HG03060 (cell line): ENCODE data around the gene BCL11A.

Experiments
- ATAC-seq: cut with Tn5 transposase; IDR thresholded peaks from one replicate; pipeline ENCODE4 v1.9.1; 2021; ENCODE audit warnings: low read depth, moderate number of reproducible peaks; ENCODE audit not compliant: unreplicated experiment

BCL11A gene

DNA sequence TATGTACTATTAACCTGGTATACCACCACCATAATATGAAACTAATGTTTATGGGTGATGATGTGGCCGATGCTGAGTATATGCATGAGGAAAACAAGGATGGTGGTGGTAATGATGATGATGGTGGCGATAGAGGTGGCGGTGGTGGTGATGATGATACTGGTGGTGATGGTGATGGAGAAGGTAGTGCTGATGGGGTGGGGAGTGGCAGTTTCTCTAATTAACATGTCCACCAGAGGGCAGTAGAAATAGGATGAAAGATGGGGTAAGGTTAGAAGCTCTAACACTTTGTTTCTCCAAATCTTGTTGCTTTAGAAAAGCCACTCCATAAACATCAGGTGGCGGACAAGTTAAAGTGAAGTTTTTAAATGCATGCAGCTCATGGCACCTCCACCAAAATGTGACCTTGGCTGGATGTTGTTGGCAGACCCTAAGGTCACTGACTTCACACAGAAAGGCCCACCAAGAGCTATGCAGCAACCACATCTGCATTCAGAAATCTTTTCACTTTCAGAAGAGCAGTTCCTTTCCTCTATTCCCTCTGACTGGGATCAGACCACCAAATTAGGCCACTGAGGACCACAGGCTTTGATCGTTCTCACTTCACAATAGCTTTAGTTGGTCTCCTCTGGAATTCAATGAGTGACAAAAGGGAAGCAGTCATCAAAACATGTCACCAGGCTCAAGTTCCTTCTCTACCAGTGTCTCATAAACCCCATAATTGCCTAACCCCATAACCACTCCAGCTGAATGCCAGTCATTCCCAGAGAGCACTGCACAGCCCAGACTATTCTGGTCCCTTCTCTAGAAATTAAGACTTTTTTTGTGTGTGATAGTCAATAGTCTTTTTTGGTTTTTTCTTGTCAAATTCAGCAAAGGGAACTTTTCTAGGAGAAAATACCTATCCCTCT, 7.5 kb upstream of the BCL11A start:
- no peak for ATAC-seq

DNA sequence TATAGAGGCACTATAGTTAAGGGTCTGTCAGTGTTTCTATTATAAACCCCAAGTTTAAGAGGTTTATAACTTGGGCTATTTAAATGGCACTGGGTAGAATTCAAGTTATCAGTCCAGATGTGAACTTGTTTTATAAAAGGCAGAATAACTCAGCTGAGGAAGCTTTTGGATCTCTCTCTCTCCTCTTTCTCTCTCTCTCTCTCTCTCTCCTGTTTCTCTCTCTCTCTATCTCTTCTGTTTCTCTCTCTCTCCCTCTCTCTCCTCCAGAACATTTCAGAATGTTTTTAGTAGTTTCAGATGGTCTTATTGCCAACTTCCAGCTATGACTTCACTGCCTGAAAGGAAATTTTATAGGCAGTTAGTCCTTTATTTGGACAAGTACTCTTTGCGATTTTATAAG, 6.4 kb upstream of the BCL11A start:
- ATAC-seq: no peak

DNA sequence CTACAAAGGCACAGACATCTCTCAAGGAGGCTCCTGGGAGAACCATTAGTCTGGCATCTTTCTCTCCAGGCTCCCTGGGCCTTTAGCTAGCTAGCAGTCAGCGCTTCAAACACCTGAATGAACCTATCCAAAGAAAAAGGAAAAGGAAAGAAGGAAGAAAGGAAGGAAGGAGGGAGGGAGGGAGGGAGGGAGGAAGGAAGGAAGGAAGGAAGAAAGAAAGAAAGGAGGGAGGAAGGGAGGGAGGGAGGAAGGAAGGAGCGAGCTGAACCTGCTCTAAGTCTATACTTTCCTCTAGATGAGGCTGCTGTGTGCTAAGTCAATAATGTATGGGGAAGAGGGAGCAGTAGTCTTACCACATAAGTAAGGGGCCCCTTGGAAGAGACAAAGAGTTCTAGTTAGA, 5.1 kb upstream of the BCL11A start:
- ATAC-seq: no peak

DNA sequence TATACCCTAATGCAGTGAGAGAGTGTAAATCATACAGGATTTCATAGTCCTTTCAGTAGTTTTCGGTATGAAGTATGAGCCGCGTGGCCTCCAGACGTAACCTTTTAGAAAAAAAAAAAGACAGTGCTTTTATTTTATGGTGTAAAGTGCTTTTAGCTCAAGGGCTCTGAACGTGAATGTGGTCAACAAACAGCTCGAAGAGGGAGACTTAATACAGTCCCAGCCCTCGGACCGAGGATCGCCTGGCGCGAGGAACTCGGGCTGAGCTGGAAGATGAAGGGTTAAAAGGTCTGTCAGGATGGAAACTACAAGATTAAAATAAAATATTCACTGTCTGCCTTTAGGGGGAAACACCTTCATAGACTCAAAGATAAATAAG, 4.0 kb upstream of the BCL11A start:
- no peak for ATAC-seq

DNA sequence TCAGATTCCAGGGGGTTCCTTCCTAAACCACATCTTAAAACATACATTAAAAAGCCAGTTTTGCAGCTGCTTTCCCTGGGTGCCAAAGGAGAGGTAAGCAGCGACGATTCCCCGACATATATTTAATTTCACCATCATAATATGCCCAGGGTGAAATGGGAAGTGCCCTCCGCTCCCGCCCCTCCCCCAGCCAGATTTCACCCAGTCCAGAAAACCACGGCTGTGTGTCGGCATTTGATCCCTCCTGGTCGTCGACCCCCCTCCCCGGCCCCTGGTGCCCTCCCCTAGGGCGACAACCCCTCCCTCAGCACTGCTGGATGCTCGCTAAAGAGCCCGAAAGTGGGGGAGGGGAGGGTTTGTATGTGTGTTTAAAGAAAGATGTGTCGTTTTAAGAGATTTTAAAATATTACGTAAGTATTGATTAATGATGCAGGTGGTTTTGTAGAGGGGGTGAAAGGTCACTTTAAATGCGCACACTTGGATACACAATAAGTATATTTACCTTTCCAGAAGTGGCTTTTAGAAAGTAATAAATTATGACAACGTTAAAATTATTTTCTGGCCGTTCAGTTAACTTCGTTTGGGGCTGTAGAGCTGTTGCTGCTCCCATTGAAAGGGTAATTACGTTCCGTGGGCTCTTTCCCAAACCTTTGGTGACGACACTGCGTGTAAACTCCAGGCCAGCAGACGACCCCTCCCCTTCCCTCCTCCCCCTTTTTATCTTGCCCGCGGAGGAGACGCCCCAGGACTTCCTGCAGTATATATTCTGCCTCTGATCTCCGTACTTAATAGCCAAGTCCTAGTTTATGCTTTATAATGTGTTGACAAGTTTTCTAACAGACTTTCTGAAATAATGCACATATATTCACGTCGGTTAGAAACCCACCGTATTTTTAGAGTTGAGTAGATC, 3.4 kb upstream of the BCL11A start:
- no peak for ATAC-seq

DNA sequence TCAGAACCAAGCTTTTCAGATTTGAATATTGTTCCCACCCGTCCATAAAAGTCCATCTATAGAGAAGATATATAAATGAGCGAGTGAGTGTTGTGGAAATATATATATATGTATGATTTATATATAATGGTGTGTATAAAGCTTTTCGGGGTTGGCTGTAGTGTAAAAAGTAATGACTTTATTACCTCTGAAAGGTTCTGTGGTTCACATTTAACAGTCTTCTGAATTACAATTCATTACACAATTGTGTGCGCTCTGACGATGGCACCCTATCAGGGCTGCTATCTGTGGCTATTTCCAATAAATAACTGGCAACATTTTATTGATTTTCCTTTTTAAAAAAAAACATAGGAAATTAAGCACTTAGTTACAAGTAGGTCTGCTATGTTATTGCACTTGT, 2.7 kb upstream of the BCL11A start:
- no peak for ATAC-seq

DNA sequence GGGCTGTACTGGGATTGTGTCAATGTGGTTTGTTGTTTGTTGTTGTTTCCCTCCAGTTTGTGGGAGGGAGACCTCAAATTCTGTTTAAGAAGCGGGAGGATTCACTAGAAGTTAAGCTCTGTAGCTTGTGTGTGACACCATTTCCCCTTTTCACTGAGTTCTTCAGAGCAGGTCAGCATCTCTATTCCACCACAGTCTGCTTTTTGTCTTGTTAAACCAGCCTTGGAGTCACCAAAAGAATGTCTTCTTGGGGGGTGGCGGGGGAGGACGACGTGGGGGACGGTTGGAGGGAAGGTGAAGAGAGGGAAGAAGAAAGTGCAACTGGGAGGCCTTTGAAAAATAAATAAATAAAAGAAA, 2.3 kb upstream of the BCL11A start:
- ATAC-seq: no peak

DNA sequence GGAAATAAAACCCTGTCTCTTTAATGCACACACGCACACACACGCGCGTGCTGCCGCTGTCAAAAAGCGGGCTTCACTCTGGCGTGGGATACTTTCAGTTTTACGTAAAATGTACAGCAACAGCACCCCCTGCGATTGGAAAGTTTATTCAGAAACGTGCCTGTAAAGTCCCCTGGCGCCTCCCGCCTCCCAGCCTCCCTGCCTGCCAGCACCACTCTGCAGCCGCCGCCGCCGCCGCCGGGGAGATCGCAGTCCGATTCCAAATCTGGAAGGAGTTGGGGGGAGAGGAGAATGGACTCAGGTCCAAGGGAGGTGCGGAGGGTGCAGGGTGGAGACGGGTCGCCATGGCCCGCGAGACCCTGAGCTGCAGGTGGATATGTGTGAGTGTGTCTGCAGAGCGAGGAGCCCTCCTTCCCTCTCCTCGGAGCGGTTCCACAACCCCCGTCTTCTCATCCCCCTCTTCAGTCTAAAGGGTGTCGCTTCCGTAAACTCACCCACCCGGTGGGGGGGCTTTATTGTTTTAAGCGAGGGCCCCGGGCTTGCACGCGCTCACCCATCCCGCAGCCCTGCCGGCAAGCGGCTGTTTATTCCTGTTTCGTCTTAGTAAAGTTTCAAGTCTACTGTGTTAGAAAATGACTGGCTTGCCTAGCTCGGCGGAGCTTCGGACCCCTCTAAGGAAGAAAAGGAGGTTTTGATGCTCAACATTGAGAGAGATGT, 1.8 kb upstream of the BCL11A start:
- no peak for ATAC-seq

DNA sequence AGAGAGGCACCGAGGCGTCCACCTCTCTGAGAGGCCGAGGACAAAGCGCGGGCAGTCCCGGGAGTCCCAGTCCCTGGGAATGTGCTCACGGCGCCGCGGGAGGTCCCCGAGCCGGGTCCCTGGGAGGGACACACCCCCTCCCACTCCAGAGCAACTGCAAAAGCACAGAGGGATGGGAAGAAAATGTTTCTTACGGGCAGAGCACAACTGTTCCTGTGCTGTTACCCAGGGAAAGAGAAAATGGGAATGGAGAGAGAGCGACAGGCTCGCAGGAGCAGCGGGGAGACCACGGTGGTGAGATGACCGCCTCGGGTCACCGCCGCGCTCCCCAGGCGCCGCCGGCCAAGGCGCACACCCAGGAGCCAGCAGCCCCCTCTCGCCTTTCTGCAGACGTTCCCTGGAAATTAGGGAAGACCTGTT, 1.2 kb upstream of the BCL11A start:
- no peak for ATAC-seq

DNA sequence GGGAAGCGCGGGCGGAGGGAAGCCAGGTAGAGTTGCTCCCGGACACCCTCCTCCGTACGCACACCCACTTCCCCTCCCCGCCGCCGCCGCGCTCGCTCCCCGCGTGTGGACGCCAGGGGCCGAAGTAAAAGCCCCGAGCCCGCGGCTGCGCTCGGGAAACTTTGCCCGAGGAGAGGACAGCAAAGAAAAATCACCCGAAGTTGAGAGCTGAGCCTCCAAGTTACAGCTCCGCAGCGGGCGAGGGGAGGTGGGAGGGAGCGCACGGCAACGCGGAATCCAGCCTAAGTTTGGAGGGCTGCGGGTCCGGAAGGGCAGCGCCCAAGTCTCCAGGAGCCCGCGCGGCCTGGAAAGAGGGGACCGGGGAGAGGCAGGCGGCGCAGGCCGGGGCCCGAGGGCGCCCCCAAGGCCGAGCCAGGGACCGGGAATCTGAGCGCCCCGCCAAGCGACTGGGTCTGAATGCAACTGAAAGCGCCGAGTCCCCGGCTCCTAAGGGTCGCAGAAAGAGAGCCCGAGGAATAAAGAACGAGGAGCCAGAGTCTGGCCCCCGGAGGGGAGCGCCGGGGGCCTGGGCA, 706 bp upstream of the BCL11A start:
- no peak for ATAC-seq

DNA sequence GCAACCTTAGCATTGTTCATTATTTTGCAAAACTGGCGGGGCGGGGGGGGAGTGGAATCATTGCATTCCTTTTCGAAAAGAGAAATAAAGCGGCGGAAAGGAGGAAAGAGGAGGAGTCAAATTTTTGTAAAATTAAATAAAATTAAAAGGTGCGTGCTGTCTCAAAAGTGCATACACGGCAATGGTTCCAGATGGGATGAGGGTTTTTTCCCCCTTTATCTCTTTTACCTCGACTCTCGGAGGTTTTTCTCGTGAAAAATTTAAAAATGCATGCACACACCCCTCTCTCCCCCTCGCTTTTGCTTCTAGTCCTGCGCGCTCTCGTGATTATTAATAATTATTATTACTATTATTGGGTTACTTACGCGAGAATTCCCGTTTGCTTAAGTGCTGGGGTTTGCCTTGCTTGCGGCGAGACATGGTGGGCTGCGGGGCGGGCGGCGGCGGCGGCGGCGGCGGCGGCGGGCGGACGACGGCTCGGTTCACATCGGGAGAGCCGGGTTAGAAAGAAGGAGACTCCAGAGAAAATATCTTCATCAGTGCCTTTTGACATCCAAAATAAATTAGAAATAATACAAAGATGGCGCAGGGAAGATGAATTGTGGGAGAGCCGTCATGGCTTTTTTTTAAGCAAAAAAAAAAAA, 481 bp downstream of the BCL11A start:
- ATAC-seq: no peak

DNA sequence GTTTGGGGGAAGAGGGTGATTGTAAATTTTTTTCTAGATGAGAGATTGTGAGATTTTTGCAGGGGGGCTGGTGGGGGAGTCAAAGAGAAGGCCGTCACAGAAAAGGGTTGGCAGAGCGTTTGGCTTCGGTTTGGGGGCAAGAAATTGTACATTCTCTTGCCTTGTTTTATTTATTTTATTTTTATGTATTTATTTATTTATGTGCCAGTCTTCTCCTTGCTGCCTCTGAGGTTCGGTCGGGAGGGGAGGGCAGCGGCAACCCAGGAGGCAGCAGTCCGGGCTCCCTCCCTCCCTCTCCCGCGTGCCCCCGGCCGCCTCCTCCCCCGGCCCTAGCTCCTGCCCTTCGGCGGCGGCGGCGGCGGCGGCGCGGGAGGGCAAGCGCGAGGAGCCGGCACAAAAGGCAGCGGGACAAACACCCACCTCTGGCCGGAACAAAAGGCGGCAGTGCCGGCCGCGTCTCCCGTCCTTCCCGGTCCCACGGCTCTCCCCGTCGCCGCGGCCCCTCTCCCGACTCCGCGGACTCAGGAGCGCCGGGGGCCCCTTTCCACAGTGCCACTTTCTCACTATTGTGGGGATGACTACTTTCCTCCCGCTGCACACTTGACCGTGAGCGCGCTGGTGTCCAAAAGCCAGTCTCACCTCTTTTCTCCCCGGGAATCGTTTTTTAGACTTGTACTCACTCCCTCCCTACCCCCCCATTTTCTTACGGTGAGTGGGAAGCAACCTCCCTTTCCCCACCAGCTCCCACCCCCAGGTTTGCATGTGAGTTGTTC, 1.2 kb downstream of the BCL11A start:
- ATAC-seq: no peak

DNA sequence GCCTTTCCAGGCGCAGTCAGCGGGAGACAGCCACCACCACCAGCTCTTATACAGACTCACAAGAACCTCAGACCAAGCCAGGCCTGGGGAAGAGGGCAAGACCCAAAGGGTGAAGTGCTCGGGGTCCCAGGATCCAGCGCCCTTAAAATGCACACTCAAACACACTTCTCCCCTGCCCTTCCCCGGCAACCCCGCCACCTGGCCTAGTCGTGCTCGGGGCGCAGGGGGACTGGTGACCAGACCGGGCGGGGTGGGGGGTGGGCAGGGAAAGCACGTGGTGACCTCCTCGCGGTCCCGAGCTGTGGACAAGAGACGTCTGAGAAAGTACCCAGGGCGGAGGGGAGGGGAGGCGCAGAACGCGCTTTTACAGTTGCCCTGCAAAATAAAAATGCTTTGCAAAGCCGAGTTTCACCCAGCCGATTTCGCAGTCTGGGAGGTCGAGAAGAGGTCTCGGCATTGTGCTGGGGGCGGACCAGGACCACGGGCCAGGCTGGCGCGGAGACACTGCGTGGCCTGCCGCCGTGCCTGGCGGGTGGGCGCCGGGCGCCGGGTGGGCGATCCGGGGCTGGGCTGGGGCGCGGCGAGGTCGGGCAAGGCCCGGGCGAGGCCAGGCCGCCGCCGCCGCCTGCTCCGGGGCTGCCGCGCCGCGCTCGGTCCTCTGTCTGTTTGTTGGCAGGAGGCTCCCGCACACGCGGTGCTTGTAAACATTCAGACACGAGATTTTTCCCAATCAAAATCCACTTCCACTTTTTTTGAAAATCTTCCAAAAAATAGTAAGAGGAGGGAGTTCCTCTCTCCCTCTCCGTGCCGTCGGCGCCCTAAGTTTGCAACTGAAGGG, 2.0 kb downstream of the BCL11A start:
- ATAC-seq: no peak

DNA sequence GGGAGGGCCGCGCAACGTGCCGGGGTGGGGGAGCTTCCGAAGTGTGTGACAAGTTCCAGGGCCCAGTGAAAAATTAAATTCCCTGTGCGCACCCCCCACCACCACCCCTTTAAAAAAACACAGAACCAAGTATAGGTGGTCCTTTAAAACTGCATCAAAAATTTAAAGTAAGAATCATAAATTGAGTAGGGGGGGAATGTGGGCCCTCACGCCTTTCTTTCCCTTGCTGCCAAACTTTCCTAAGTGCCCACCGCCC, 2.5 kb downstream of the BCL11A start:
- ATAC-seq: no peak

DNA sequence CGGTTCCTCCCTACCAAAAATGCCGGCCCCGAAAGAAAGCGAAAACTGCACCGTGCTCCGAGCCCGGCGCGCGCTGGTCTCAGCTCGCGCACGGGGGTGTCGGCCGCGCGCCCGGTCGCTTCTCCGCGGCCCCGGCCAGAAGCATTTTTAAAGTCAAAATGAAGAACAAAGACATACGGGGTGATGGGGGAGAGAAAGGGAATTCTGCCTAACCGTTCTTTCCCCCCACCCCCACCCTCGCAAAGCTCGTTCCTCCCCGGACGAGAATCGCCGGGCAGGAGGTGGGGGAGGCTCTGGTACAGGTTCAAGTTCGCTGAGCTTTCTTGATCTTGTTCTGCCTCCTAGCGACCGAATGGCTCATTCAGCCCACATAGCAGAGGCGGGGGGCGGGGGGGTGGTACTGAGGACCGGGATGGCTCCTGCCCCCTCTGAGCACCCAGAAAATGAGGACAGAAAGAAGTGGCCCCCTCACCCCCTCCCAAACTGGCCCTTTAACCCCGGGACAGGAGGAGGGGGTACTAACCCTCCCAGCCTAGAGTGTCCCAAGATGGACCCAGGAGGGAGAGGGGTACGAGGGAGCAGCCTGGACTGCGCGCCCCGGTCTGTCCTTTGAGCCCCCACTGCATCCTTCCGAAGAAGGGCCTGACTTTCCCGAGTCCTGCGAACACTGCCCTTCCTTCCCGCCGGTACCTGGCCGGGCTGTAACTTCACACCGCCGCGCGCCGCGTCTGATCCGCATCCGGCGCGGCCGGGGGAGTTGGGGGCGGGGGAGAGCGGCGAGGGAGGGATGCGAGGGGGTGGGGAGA, 3.1 kb downstream of the BCL11A start:
- ATAC-seq: peak; percentile 41

DNA sequence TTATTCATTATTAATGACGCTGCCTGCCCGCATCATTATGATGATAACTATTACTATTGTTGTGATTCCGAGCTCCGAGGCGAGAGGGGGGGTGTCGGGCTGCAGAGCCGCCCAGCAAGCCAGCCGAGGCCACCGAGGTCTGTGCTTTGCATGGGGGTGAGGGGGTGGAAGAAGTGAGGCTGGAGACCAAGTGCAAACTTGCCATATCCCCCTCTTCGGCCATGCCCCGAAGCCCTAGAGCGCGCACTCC, 3.6 kb downstream of the BCL11A start:
- no peak for ATAC-seq

DNA sequence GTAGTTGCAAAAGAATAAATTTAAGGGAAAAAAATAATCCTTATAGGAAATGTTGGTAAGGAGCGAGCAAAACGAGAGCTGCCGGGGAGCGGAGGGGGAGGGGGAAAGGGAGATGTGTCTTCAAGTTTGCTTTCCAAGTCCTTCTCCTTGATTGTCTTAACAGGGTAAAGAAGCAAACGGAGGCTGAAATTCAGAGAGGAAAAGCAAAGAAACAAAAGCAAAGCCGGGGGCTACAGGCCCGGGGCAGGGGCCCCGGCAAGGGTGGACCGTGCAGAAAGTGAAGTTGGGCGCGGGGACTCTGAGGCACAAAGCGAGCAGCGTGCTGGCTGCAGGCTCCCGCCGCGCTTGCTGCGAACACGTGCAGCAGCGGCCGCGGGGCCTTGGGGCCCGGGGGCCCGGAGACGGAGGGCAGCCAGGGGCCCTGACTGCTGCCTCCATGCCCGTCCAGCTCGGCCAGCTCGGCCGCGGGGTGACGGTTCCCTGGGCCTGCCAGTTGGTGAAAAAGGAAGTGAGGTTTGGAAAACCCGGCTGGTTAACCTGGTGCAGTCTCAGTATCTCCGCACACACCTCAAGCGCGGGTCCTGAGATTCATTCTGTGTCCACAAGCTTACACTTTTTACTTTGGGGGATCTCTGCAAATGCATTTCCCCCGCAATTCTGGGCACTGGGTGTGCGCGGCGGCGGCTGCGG, 4.1 kb downstream of the BCL11A start:
- ATAC-seq: no peak

DNA sequence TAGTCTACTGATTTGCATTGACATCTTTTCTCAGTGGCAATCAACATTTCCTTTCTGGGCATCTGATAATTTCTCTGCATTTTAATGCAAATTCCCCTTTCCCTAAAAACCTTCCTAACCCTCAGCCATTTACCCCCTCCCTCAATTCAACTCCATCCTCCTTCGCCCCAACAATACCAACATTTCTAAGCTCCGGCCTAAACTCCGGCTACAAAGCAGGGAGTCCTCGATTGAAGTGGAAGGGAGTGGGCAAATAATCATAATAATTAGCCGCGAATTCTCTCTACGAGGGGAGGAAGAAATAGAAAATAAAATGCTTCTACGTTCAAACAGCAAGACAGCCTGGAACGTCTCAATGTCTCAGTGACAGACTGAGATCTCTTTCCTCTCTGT, 4.6 kb downstream of the BCL11A start:
- ATAC-seq: no peak
